Esophagus muscularis mucosa (tissue), 4 donors: ENCODE data around the gene FRMD4A. TPM values are rescaled to one million over a fixed set of nuclear protein-coding genes. Genes with fewer than 3 reads are reported as not detected.
A peak's percentile ranks its signal among the peaks of the same experiment; 100 is the strongest.

ENCODE experiments used
- DNase-seq: peaks from one replicate; pipeline ENCODE4 v3.0.0-alpha.2; 2017; ENCODE audit errors: extremely low spot score
- H3K27ac ChIP-seq, 4 donors: fragments of 200-600 bp; sonication (generic); replicated peaks in 1 of 4; 1 replicate in 3 of 4; 2 replicates in 1 of 4; pipeline ENCODE4 v1.5.1; 2016 to 2019; ENCODE audit warnings: mild to moderate bottlenecking in 1 of 4
- H3K27me3 ChIP-seq, 4 donors: fragments of 200-600 bp; sonication (generic); one replicate each; pipeline versions ENCODE4 v1.5.1 to v1.6.0; 2016 to 2019
- H3K36me3 ChIP-seq, 4 donors: fragments of 200-600 bp; sonication (generic); one replicate each; pipeline ENCODE4 v1.5.1; 2016 to 2019
- H3K4me1 ChIP-seq, 4 donors: fragments of 200-600 bp; sonication (generic); one replicate each; pipeline ENCODE4 v1.5.1; 2016 to 2019
- H3K4me3 ChIP-seq, 4 donors: fragments of 200-600 bp; sonication (generic); 1 replicate in 2 of 4; 2 replicates in 2 of 4; pipeline ENCODE4 v1.5.1; 2016 to 2019; ENCODE audit warnings: mild to moderate bottlenecking in 4 of 4, moderate library complexity in 1 of 4
- H3K9me3 ChIP-seq, 4 donors: fragments of 200-600 bp; sonication (generic); 1 replicate in 3 of 4; 2 replicates in 1 of 4; pipeline ENCODE4 v1.5.1; 2016 to 2019
- CTCF ChIP-seq, 3 experiments: fragments of 200-600 bp in 2 of 3; fragments of 450-650 bp in 1 of 3; sonication (generic) in 2 of 3; IDR thresholded peaks; one replicate each; pipeline ENCODE4 v1.5.1; 2017 to 2019; ENCODE audit warnings: antibody characterized with exemption in 3 of 3, mild to moderate bottlenecking in 2 of 3, moderate library complexity in 1 of 3
- EP300 ChIP-seq: sonication (generic); formaldehyde crosslinking; IDR thresholded peaks from one replicate; pipeline ENCODE4 v1.6.1; 2017; ENCODE audit warnings: antibody characterized with exemption
- POLR2A ChIP-seq: fragments of 450-650 bp; IDR thresholded peaks from one replicate; pipeline ENCODE4 v1.6.1; 2017; ENCODE audit warnings: antibody characterized with exemption, moderate library complexity, mild to moderate bottlenecking, low read depth
- POLR2AphosphoS5 ChIP-seq, 2 donors: sonication (generic); formaldehyde crosslinking; IDR thresholded peaks; one replicate each; pipeline ENCODE4 v1.6.1; 2017; ENCODE audit warnings: antibody characterized with exemption in 2 of 2
- WGBS: methylation state at CpG from one replicate; pipeline ENCODE4 v1.1.5; 2018; 5-methylcytosine and 5-hydroxymethylcytosine counted together
- intact Hi-C: fragments of 100-400 bp; cut with DNase I; formaldehyde crosslinking; loops from one replicate; pipeline ENCODE4 v1.15.1; 2023
- total RNA-seq, 4 donors: library from RNA; depleted of rRNA; stranded (reverse); fragments of >200 nt; gene quantifications; one replicate each; pipeline versions ENCODE4 v1.1.0 to v1.2.1, GENCODE V29; 2016

The FRMD4A gene
- total RNA-seq, 4 donors from 2014 or later = 17.0 to 28.8 (median 21.8) TPM

- intact Hi-C loops = no loop called here
- TF ChIP-seq POLR2AphosphoS5 (IDR thresholded peaks at IDR 0.05) (no peak), CTCF (IDR thresholded peaks at IDR 0.05) (no peak)
- H3K4me1 ChIP-seq = peaks cover 48 to 51% (median 49%) of the 10 kb centered on the region in 4 donors
- 14% methylated on average over 6 of the region's 6 CpGs for WGBS
- peak overlapping the region; percentile 71 to 82 (median 81) for H3K27ac ChIP-seq
- peaks cover 0 to 18% (median 8%) of the 10 kb centered on the region in 4 donors for H3K36me3 ChIP-seq
- DNase-seq = no peak
- H3K27me3 ChIP-seq = no peaks in the 10 kb centered on the region
- H3K9me3 ChIP-seq = no peaks in the 10 kb centered on the region
- peak overlapping the region in 2 of 4 donors; percentile 25 to 26 for H3K4me3 ChIP-seq
Measured at GRCh38 chr10:13684806-13685482, 645.8 kb downstream of the FRMD4A start.

DNA sequence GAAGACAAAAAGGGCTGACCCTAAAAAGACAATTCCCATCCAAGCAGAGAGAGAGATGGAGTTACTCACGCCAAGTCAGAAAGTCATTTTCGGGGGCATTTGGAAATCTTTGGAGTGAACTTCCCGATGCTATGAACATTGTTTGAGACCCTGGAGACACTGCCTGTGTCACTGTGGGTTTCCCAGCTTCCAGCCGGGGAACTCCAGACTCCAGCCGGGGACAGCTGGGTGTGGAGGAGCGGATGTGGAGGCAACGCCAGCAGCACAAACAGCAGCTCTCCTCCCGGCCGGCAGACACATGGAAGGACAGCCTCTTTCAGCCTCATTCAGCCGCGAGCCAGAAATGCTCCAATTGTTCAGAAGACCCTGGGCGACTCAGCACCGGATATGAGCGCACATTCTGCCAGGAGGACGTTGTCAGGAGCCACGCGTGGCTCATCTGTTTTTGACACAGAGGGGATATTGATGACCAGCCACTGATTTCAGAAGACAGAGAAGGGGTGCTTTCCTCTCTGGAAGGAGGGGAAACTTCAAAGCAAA, 646.4 kb downstream of the FRMD4A start:
- TF ChIP-seq EP300 (no peak), POLR2A (no peak), CTCF (IDR thresholded peaks at IDR 0.05) (no peak), POLR2AphosphoS5 (IDR thresholded peaks at IDR 0.05) (peak; percentile 48 to 57)
- intact Hi-C loops = no loop called here
- H3K27ac ChIP-seq = peak overlapping the region; percentile 71 to 82 (median 81)
- H3K4me3 ChIP-seq = peak overlapping the region; percentile 7 to 26 (median 16)
- WGBS = 18% methylated on average over 17 of the region's 17 CpGs
- no peaks in the 10 kb centered on the region for H3K9me3 ChIP-seq
- peaks cover 0 to 18% (median 8%) of the 10 kb centered on the region in 4 donors for H3K36me3 ChIP-seq
- no peaks in the 10 kb centered on the region for H3K27me3 ChIP-seq
- no peak for DNase-seq
- peaks cover 48 to 51% (median 49%) of the 10 kb centered on the region in 4 donors for H3K4me1 ChIP-seq

GRCh38 chr10:13683017-13683416, 647.7 kb downstream of the FRMD4A start:
- Histone ChIP-seq H3K4me3 (no peak overlapping the region), H3K9me3 (no peaks in the 10 kb centered on the region), H3K27me3 (no peaks in the 10 kb centered on the region), H3K36me3 (peaks cover 0 to 22% (median 10%) of the 10 kb centered on the region in 4 donors), H3K4me1 (peaks cover 48 to 51% (median 49%) of the 10 kb centered on the region in 4 donors), H3K27ac (peak overlapping the region; percentile 71 to 82 (median 81))
- intact Hi-C loops = no loop called here
- 99% methylated on average over 7 of the region's 13 CpGs for WGBS
- DNase-seq = no peak
- no peak for TF ChIP-seq CTCF (IDR thresholded peaks at IDR 0.05)
- TF ChIP-seq POLR2AphosphoS5 (IDR thresholded peaks at IDR 0.05) = no peak
- no peak for TF ChIP-seq EP300
- TF ChIP-seq POLR2A = no peak

DNA sequence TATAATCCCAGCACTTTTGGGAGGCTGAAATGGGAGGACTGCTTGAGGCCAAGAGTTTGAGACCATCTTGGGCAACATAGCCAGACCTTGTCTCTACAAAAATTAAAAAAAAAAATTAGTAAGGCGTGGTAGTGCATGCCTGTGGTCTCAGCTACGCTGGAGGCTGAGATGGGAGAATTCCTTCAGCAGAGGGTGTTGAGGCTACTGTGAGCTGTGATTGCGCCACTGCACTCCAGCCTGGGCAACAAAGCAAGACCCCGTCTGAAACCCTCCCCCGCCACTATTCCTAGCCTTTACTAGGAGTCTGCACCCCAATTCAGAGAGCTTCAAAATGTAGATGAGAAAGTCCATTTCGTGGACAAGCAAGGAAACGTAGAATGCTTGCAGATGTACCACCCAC, 648.8 kb downstream of the FRMD4A start:
- intact Hi-C loops = no loop called here
- H3K27me3 ChIP-seq = no peaks in the 10 kb centered on the region
- TF ChIP-seq POLR2AphosphoS5 (IDR thresholded peaks at IDR 0.05) = no peak
- TF ChIP-seq EP300 = no peak
- TF ChIP-seq POLR2A = no peak
- TF ChIP-seq CTCF (IDR thresholded peaks at IDR 0.05) = no peak
- peaks cover 0 to 23% (median 11%) of the 10 kb centered on the region in 4 donors for H3K36me3 ChIP-seq
- H3K4me3 ChIP-seq = no peak overlapping the region
- H3K9me3 ChIP-seq = no peaks in the 10 kb centered on the region
- no peak overlapping the region for H3K27ac ChIP-seq
- no peak for DNase-seq
- H3K4me1 ChIP-seq = peaks cover 39 to 42% (median 40%) of the 10 kb centered on the region in 4 donors
- 94% methylated on average over 7 of the region's 7 CpGs for WGBS
